HG03025 (cell line): ENCODE data around the gene SH3D21.

Experiments used
- ATAC-seq: cut with Tn5 transposase; IDR thresholded peaks from one replicate; pipeline ENCODE4 v1.9.1; 2021; ENCODE audit warnings: mild to moderate bottlenecking, moderate library complexity; ENCODE audit not compliant: unreplicated experiment, low FRiP score

SH3D21 gene

GRCh38 chr1:36328088-36328480 lies 21.9 kb downstream of the SH3D21 start:
- no peak for ATAC-seq

GRCh38 chr1:36328713-36329112 lies 22.5 kb downstream of the SH3D21 start:
- ATAC-seq: no peak

GRCh38 chr1:36329817-36330216 lies 23.6 kb downstream of the SH3D21 start:
- ATAC-seq: no peak

GRCh38 chr1:36330940-36331339 lies 24.8 kb downstream of the SH3D21 start:
- no peak for ATAC-seq

- no peak for ATAC-seq
Measured at GRCh38 chr1:36337830-36338229, 31.7 kb downstream of the SH3D21 start.

DNA sequence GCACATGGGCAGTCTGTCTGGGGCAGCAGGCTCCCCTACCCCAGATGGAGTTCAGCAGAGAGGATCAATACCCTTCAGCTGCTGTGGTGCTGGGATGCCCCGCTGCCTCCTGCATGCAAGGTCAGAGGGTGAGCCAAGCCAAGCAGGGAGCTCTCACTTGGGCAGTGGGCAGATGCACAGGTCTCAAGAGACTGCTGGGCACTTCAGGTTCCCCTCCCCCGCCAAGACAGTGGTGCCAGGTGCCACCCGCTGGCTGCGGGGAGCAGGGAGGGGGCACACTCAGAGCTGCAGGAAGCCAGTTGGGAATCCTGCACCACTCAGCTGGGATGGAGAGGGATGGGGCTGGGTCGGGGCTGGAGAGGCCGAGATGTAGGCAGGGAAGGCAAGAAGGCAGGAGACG lies 33.0 kb downstream of the SH3D21 start:
- no peak for ATAC-seq

DNA sequence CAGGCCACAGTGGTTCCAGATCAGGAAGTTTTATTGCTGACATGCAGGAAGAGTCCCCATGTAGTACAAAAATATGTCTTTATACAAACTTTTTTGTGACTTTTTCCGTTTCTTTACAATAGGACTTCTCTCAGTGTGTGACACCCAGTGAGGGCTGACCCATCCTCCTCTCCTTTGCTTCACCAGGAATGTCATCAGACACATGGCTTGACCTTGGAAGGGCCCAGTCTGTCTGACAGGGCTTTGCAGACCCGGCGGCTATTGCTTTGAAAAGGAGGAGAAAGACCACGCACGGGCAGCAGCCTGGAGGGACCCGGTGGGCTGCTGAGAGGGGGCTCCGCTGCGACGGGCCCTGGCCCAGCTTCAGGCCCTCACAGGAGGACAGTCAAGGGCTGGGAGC lies 33.4 kb downstream of the SH3D21 start:
- no peak for ATAC-seq

GRCh38 chr1:36341626-36342320 lies 35.6 kb downstream of the SH3D21 start:
- no peak for ATAC-seq

- ATAC-seq: no peak
Measured at GRCh38 chr1:36342426-36343185, 36.4 kb downstream of the SH3D21 start.

DNA sequence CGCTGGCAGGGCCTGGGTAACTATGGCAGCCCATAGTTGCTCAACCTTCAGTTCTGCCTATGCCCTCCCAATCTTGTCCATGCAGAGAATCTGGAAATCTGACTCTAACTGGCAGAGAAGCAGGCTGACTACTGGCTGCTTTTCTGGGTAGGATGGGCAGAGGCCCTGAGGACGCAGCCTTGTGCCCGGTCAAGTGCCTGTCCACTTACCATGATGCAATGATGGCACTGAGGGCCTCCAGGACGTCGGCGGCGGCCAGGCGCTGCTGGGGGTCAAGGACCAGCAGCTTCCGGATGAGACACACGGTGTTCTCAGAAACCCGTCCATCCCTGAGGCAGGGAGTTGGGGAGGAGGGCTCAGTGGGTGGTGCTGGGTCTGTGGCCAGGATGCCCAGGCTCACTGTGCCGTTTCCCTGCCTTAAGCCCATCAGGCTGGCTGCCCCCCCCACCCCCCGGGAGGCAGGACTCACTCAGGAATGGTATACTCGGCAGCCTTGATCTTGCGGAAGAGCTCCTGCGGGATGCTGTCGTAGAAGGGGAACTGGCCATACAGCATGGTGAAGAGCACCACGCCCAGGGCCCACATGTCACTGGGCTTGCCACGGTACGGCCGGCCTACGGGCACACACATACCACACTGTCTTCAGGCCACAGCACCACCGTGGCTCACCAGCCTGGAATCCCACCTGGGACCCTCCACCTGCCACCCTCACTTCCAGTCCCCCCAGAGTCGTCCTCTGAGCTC lies 37.7 kb downstream of the SH3D21 start:
- ATAC-seq: no peak

DNA sequence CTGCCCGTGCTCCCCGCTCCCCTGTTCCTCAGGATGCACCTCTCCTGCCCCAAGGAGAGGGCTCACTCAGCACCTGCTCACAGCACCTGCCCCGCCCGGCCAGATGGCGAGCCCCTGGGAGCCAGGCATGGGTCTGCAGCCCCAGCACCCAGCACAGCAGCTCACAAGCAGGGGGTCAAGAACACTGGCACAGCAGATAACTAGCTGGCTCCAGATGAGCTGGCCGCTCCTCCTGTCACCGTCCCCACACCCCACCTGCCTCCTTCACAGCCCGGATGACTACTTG lies 38.2 kb downstream of the SH3D21 start:
- no peak for ATAC-seq

- no peak for ATAC-seq
Measured at GRCh38 chr1:36345353-36345752, 39.2 kb downstream of the SH3D21 start.

DNA sequence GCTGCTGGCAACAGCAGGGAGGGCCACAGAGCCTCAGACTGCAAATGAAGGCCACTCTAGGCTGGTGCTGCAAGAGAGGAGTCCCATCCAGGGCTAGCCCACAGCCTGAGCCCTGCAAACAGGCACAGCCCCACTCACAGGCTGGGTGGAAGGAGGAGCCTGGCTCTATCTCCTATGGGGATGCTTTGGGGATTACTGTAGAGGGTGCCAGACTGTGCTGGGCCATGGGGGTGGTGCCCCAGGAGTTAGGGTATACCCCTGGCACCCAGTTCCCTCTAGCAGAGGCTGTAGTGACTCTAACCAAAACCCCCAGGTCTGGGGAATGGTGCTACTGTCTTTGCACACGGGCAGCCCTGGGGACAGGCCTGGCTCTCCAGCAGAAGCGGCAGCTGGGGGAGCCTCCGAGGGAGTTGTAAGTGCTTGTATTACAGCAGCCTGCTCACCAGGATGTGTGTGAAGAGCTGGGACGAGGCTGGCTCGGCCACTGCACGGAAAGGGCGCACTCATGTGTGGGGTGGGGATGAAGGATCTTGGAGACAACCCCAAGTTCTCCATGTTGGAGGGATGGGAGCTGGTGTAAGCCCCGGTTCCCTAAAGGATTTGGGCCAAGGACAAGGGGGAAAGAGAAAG lies 40.7 kb downstream of the SH3D21 start:
- no peak for ATAC-seq

GRCh38 chr1:36349241-36349671 lies 43.1 kb downstream of the SH3D21 start:
- ATAC-seq: peak; percentile 53

- no peak for ATAC-seq
Measured at GRCh38 chr1:36349839-36350238, 43.7 kb downstream of the SH3D21 start.

DNA sequence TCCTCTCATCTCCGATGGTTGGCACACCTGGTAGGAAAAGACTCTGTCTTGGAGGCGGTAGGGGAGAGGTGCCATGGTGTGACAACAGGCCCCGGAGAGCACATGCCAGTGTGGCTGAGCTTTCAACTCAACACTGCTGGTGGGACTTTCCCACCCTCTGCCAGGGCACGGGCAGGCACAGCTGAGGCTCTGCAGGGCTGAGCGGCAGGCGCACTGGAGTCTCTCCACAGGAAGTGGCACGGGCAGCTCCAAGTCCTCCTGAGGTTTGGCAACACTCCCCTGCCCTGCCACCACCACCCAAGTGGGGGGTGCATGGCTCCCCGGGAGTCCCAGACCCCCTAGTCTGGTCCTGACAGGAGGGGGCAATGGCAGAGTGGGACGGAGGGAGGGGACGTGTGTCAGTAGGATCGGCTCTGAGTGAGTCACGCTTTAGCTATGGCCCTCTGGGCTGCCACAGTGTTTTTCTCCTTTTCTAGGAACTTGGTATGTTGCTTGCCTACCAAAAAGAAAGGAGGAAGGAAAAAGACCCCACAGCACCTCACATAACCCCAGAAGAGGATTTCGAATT lies 44.6 kb downstream of the SH3D21 start:
- no peak for ATAC-seq

- no peak for ATAC-seq
Measured at GRCh38 chr1:36351227-36351977, 45.2 kb downstream of the SH3D21 start.

DNA sequence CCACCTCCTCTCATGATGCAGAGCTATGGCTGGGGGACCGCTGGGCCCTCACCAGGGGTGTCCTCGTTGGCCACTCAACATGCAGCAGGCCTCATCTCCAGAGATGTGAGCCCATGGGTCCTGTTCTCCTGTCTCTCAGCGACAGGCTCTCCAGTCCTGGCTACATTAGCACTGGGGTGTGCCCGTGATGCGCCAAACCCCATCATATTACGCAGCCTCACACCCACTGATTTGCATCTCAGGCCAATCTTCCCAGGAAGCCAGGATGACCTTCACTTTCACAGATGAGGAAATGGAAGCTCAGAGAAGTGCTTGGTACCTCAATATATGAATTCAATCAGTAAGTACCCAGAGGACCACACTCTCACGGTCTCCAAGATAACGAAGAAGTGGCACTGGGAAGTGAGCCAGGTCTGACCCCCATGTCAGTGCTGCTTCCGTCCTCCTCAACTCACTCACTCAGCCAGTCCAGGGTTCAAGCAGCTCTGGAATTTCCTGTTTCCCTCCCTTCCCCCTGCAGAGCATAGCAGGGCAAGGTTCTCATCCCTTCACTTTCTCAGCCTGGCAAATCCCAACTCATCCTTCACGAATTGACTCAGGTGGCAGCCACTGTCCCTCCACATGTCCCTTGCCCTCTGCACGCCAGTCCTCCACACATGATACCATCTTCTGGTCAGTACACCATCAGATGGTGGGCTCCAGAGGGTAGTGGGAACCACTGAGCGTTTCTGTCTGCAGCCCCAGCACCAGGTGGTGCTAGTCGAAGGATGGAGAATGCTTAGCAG lies 46.1 kb downstream of the SH3D21 start:
- ATAC-seq: no peak
